SK-N-SH (cell line): ENCODE data around the gene SMIM5. TPM values are rescaled to one million over a fixed set of nuclear protein-coding genes. Genes with fewer than 3 reads are reported as not detected.

ENCODE experiments used
- CTCF ChIA-PET: fragments of 300-600, 350-600 bp; formaldehyde crosslinking; extraction: SDS; loops from one replicate; lab custom pipeline; 2021; lab: Yijun Ruan, JAX
- POLR2A ChIA-PET: fragments of 350-600 bp; sonication (Branson Sonifier 250); formaldehyde crosslinking; extraction: SDS; loops from one replicate; lab custom pipeline; 2020; ENCODE audit warnings: antibody characterized with exemption, inconsistent platforms; lab: Yijun Ruan, JAX
- DNase-seq: peaks from one replicate; pipeline ENCODE4 v3.0.0; 2012
- H2AFZ ChIP-seq: fragments of 200-600 bp; sonication (generic); 2 replicates; pipeline ENCODE4 v1.8.1; 2016; ENCODE audit warnings: antibody characterized with exemption, mild to moderate bottlenecking, low read depth
- H3F3A ChIP-seq: fragments of 200-600 bp; sonication (generic); replicated peaks from 2 replicates; pipeline ENCODE3; 2016; ENCODE audit warnings: antibody characterized with exemption, mild to moderate bottlenecking; ENCODE audit not compliant: insufficient read depth
- H3K27ac ChIP-seq, 2 experiments: fragments of 200-500 bp in 1 of 2; fragments of 200-600 bp in 1 of 2; sonication (Bioruptor generic) in 1 of 2; sonication (generic), shearing (Covaris generic) in 1 of 2; 2 replicates each; pipeline versions ENCODE4 v1.5.1 to v1.6.1; 2014 to 2016; ENCODE audit warnings: low read depth in 2 of 2, inconsistent platforms in 1 of 2, low read length in 1 of 2, mild to moderate bottlenecking in 1 of 2, mixed read lengths in 1 of 2
- H3K27me3 ChIP-seq: fragments of 200-600 bp; sonication (generic), shearing (Covaris generic); 2 replicates; pipeline ENCODE4 v1.6.1; 2016; ENCODE audit warnings: mixed run types; ENCODE audit not compliant: insufficient read depth
- H3K36me3 ChIP-seq, 2 experiments: fragments of 200-500 bp in 1 of 2; fragments of 200-600 bp in 1 of 2; sonication (Bioruptor generic) in 1 of 2; sonication (generic) in 1 of 2; replicated peaks in 1 of 2; 2 replicates each; pipeline versions ENCODE3 to v1.5.1; 2014 to 2016; ENCODE audit warnings: low read length in 1 of 2, mild to moderate bottlenecking in 1 of 2; ENCODE audit not compliant: insufficient read depth in 2 of 2, control insufficient read depth in 1 of 2
- H3K4me1 ChIP-seq, 2 experiments: fragments of 200-500 bp in 1 of 2; fragments of 200-600 bp in 1 of 2; sonication (Bioruptor generic) in 1 of 2; sonication (generic), shearing (Covaris generic) in 1 of 2; 2 replicates each; pipeline versions ENCODE4 v1.5.1 to v1.6.1; 2014 to 2016; ENCODE audit warnings: low read depth in 1 of 2, low read length in 1 of 2, mixed run types in 1 of 2; ENCODE audit not compliant: insufficient read depth in 2 of 2, control insufficient read depth in 1 of 2
- H3K4me2 ChIP-seq: fragments of 200-600 bp; sonication (generic), shearing (Covaris generic); 2 replicates; pipeline ENCODE4 v1.6.1; 2017; ENCODE audit warnings: mixed run types
- H3K4me3 ChIP-seq, 2 experiments: fragments of 200-500 bp in 1 of 2; fragments of 200-600 bp in 1 of 2; sonication (Bioruptor generic) in 1 of 2; sonication (generic), shearing (Covaris generic) in 1 of 2; 2 replicates each; pipeline versions ENCODE4 v1.5.1 to v1.8.1; 2014 to 2016; ENCODE audit warnings: low read depth in 2 of 2, inconsistent platforms in 1 of 2, low read length in 1 of 2, mild to moderate bottlenecking in 1 of 2, mixed read lengths in 1 of 2, moderate library complexity in 1 of 2
- H3K79me2 ChIP-seq: fragments of 200-600 bp; sonication (generic); 2 replicates; pipeline ENCODE4 v1.8.1; 2017; ENCODE audit warnings: mild to moderate bottlenecking; ENCODE audit not compliant: insufficient read depth
- H3K9ac ChIP-seq: fragments of 200-600 bp; sonication (generic); 2 replicates; pipeline ENCODE4 v1.6.1; 2017; ENCODE audit warnings: mixed run types
- H3K9me2 ChIP-seq: fragments of 200-600 bp; sonication (generic); 2 replicates; pipeline ENCODE4 v1.6.1; 2017; ENCODE audit warnings: mixed run types
- H3K9me3 ChIP-seq: fragments of 200-600 bp; sonication (generic); 2 replicates; pipeline ENCODE4 v1.6.1; 2017; ENCODE audit warnings: mixed run types, mild to moderate bottlenecking, moderate library complexity
- H4K20me1 ChIP-seq: fragments of 200-600 bp; sonication (generic); 2 replicates; pipeline ENCODE4 v1.6.1; 2017; ENCODE audit warnings: mild to moderate bottlenecking, mixed run types; ENCODE audit not compliant: insufficient read depth
- EZH2phosphoT487 ChIP-seq: fragments of 200-600 bp; sonication (generic); IDR thresholded peaks from 2 replicates; pipeline ENCODE4 v1.6.1; 2017; ENCODE audit warnings: low read depth, mixed run types, mild to moderate bottlenecking, antibody characterized with exemption, moderate library complexity, borderline replicate concordance
- JUND ChIP-seq: IDR thresholded peaks from 2 replicates; pipeline ENCODE4 v1.4.0; 2012
- MXI1 ChIP-seq: IDR thresholded peaks from 2 replicates; pipeline ENCODE4 v1.6.1; 2012; ENCODE audit warnings: mild to moderate bottlenecking, low read depth, low read length, improper control_type of control experiment
- NRF1 ChIP-seq: IDR thresholded peaks from 2 replicates; pipeline ENCODE4 v1.6.1; 2012; ENCODE audit warnings: low read depth, mild to moderate bottlenecking, low read length
- RFX5 ChIP-seq: IDR thresholded peaks from 2 replicates; pipeline ENCODE4 v1.6.1; 2012; ENCODE audit warnings: mild to moderate bottlenecking, improper control_type of control experiment, low read length
- RXRA ChIP-seq: IDR thresholded peaks from 2 replicates; pipeline ENCODE4 v1.4.0; 2012; ENCODE audit warnings: low read depth, mild to moderate bottlenecking, borderline replicate concordance
- SIN3A ChIP-seq: IDR thresholded peaks from 2 replicates; pipeline ENCODE4 v1.6.1; 2012; ENCODE audit warnings: low read depth, mild to moderate bottlenecking, low read length, moderate library complexity, borderline replicate concordance
- YY1 ChIP-seq: IDR thresholded peaks from 2 replicates; pipeline ENCODE4 v1.4.0; 2012; ENCODE audit warnings: low read depth, mild to moderate bottlenecking
- WGBS: methylation state at CpG from one replicate; pipeline ENCODE4 v1.1.6; 2017; ENCODE audit warnings: low lambda C conversion rate; 5-methylcytosine and 5-hydroxymethylcytosine counted together
- polyA plus RNA-seq, 3 experiments: library from polyadenylated mRNA; depleted of rRNA; stranded (reverse); fragments of >200 nt; gene quantifications; 2 replicates each; pipeline ENCODE4 v1.2.3, GENCODE V29; 2012
- TF ChIP-seq, protein P1 (sequence below): IDR thresholded peaks from 2 replicates; pipeline ENCODE4 v1.6.1; 2012; ENCODE audit warnings: mild to moderate bottlenecking, low read depth, low read length, moderate library complexity

Gene SMIM5
- polyA plus RNA-seq, 1 of the 3 experiments (the other 2 are of a cell fraction): 0.02 TPM

- WGBS: 84% methylated on average over 8 of the region's 8 CpGs
- POLR2A ChIA-PET: interaction anchor here (1.0 kb wide), 1 partner anchor 10 kb away, joined by 3 read pairs; no protein-coding TSS in a partner anchor
Observed at GRCh38 chr17:75622076-75622475, 11.2 kb upstream of the SMIM5 start.

DNA sequence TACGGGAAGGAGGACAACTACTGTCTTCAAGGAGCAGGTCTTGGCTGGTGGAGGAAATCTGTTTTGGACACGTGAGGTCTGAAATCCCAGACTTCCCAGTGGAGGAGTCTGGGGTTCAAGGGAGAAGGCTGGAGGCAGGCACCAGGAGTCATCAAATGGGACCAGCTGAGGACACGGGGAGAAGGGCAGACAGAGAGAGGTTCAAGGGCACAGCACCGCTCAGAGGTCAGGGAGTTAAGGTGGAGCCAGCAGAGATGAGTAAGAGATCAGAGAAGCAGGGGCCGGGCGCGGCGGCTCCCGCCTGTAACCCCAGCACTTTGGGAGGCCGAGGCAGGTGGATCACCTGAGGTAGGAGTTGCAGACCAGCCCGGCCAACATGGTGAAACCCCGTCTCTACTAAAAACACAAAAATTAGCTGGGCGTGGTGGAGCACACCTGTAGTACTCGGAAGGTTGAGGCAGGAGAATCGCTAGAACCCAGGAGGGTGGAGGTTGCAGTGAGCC lies 10.4 kb upstream of the SMIM5 start:
- H3K27me3 ChIP-seq: no peaks in the 10 kb centered on the region
- H2AFZ ChIP-seq: no peak overlapping the region
- H3F3A ChIP-seq: no peaks in the 10 kb centered on the region
- H3K36me3 ChIP-seq: peaks cover 0 to 9% of the 10 kb centered on the region in 2 experiments
- CTCF ChIA-PET: interaction anchor here (1.2 to 37.9 kb wide), 5 partner anchors 12 to 128 kb away, joined by 3 to 1370 read pairs (median 43); partner anchors contain the start of genes GALK1 and SMIM5
- no peak overlapping the region for H3K4me2 ChIP-seq
- H3K9ac ChIP-seq: no peak overlapping the region
- no peaks in the 10 kb centered on the region for H3K9me3 ChIP-seq
- H3K79me2 ChIP-seq: no peaks in the 10 kb centered on the region
- no peaks in the 10 kb centered on the region for H4K20me1 ChIP-seq
- POLR2A ChIA-PET: no interaction called here
- H3K4me3 ChIP-seq: no peak overlapping the region
- H3K4me1 ChIP-seq: peaks cover 0 to 33% of the 10 kb centered on the region in 2 experiments; a peak in 1 of 4 replicates
- 84% methylated on average over 15 of the region's 15 CpGs for WGBS
- no peak for DNase-seq
- H3K9me2 ChIP-seq: no peaks in the 10 kb centered on the region
- TF ChIP-seq NRF1 (no peak), YY1 (no peak), RFX5 (no peak), EZH2phosphoT487 (no peak), SIN3A (no peak), JUND (no peak)
- no peak overlapping the region for H3K27ac ChIP-seq

More at GRCh38 chr17:75622076-75622475, 11.2 kb upstream of the SMIM5 start:
- no peaks in the 10 kb centered on the region for H3K27me3 ChIP-seq
- CTCF ChIA-PET: interaction anchor here (0.8 to 37.9 kb wide), 9 partner anchors 10 to 129 kb away, joined by 3 to 1370 read pairs (median 18); partner anchors contain the start of genes GALK1, SMIM5 and TSEN54
- no peak for DNase-seq
- H2AFZ ChIP-seq: no peak overlapping the region
- no peak for TF ChIP-seq MXI1
- TF ChIP-seq, protein P1, sequence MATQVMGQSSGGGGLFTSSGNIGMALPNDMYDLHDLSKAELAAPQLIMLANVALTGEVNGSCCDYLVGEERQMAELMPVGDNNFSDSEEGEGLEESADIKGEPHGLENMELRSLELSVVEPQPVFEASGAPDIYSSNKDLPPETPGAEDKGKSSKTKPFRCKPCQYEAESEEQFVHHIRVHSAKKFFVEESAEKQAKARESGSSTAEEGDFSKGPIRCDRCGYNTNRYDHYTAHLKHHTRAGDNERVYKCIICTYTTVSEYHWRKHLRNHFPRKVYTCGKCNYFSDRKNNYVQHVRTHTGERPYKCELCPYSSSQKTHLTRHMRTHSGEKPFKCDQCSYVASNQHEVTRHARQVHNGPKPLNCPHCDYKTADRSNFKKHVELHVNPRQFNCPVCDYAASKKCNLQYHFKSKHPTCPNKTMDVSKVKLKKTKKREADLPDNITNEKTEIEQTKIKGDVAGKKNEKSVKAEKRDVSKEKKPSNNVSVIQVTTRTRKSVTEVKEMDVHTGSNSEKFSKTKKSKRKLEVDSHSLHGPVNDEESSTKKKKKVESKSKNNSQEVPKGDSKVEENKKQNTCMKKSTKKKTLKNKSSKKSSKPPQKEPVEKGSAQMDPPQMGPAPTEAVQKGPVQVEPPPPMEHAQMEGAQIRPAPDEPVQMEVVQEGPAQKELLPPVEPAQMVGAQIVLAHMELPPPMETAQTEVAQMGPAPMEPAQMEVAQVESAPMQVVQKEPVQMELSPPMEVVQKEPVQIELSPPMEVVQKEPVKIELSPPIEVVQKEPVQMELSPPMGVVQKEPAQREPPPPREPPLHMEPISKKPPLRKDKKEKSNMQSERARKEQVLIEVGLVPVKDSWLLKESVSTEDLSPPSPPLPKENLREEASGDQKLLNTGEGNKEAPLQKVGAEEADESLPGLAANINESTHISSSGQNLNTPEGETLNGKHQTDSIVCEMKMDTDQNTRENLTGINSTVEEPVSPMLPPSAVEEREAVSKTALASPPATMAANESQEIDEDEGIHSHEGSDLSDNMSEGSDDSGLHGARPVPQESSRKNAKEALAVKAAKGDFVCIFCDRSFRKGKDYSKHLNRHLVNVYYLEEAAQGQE: no peak
- no peak for TF ChIP-seq SIN3A
- no peak for TF ChIP-seq RFX5
- no peak for TF ChIP-seq RXRA
- H3K4me3 ChIP-seq: no peak overlapping the region
- H3K27ac ChIP-seq: no peak overlapping the region
- no peaks in the 10 kb centered on the region for H3F3A ChIP-seq
- no peaks in the 10 kb centered on the region for H3K9me2 ChIP-seq
- peaks cover 0 to 32% of the 10 kb centered on the region in 2 experiments; a peak in 1 of 4 replicates for H3K4me1 ChIP-seq
- no peak overlapping the region for H3K9ac ChIP-seq
- peaks cover 0 to 4% of the 10 kb centered on the region in 2 experiments for H3K36me3 ChIP-seq
- no peak overlapping the region for H3K4me2 ChIP-seq
- no peaks in the 10 kb centered on the region for H3K79me2 ChIP-seq
- H3K9me3 ChIP-seq: no peaks in the 10 kb centered on the region
- H4K20me1 ChIP-seq: no peaks in the 10 kb centered on the region
